ENCODE results near the gene PRKN. TPM values are rescaled to one million over a fixed set of nuclear protein-coding genes. Genes with fewer than 3 reads are reported as not detected.

PRKN gene
- total and polyA plus RNA-seq, 2 donors (not counting 3 experiments of a cell fraction or from before 2014, with no cell fraction given) = 0.06 TPM; not detected in 1

DNA sequence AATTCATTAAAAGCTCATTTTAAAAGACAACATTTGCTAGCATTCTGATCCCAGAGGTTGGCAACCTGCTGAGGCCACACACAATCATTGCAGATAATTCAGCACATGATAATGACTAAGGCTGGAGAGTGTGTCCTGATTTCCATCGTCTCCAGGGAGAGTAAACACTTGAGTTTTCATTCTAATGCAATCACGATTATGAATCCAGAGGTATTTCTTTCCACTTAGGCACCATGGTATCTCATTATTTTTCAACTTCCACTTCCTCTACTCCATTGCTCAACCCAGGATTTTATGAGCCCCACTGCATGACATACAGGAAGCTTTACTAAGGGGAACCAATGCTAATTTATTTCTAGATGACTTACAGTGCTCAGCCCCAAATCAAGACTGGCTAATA, 1179.9 kb downstream of the PRKN start:
- no peak for TF ChIP-seq EZH2 (IDR thresholded peaks at IDR 0.05; ENCODE audit: borderline replicate concordance, low read depth, low read length, severe bottlenecking)
- TF ChIP-seq GATA2 (IDR thresholded peaks at IDR 0.05; ENCODE audit: insufficient read depth, insufficient read length, low read depth, low read length) = no peak
- TF ChIP-seq, protein P1, sequence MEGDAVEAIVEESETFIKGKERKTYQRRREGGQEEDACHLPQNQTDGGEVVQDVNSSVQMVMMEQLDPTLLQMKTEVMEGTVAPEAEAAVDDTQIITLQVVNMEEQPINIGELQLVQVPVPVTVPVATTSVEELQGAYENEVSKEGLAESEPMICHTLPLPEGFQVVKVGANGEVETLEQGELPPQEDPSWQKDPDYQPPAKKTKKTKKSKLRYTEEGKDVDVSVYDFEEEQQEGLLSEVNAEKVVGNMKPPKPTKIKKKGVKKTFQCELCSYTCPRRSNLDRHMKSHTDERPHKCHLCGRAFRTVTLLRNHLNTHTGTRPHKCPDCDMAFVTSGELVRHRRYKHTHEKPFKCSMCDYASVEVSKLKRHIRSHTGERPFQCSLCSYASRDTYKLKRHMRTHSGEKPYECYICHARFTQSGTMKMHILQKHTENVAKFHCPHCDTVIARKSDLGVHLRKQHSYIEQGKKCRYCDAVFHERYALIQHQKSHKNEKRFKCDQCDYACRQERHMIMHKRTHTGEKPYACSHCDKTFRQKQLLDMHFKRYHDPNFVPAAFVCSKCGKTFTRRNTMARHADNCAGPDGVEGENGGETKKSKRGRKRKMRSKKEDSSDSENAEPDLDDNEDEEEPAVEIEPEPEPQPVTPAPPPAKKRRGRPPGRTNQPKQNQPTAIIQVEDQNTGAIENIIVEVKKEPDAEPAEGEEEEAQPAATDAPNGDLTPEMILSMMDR (IDR thresholded peaks at IDR 0.05; ENCODE audit: extremely low read depth in 1 of 2, insufficient read depth in 1 of 2, low read depth in 1 of 2, low read length in 2 of 2) = no peak
- no peak for TF ChIP-seq FOS (IDR thresholded peaks at IDR 0.05; ENCODE audit: borderline replicate concordance, insufficient read depth, low read length)
- TF ChIP-seq MYC (IDR thresholded peaks at IDR 0.05; ENCODE audit: low read depth, low read length) = no peak
- TF ChIP-seq, protein P2, sequence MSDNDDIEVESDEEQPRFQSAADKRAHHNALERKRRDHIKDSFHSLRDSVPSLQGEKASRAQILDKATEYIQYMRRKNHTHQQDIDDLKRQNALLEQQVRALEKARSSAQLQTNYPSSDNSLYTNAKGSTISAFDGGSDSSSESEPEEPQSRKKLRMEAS (IDR thresholded peaks at IDR 0.05; ENCODE audit: insufficient read depth, insufficient read length) = no peak
- no peak for TF ChIP-seq POLR2A (IDR thresholded peaks at IDR 0.05; ENCODE audit: low read depth, low read length)
- TF ChIP-seq POLR2AphosphoS5 (IDR thresholded peaks at IDR 0.05; ENCODE audit: insufficient read depth, low read depth, low read length) = no peak
- TF ChIP-seq JUN (IDR thresholded peaks at IDR 0.05; ENCODE audit: borderline replicate concordance, insufficient read depth, insufficient read length, low read depth) = no peak
- no peak for DNase-seq (ENCODE audit: low read depth, low spot score)
- no peaks in the 10 kb centered on the region for H3K27me3 ChIP-seq (ENCODE audit: control insufficient read depth in 2 of 2, insufficient read depth in 2 of 2, low read length in 2 of 2)
- POLR2A ChIA-PET = no interaction called here
- no peak overlapping the region for H3K4me3 ChIP-seq (replicated peaks in 1 of 3; ENCODE audit: insufficient read depth in 1 of 3, low read depth in 1 of 3, low read length in 3 of 3)
- intact Hi-C loops (cut with micrococcal nuclease) = no loop called here
- H3K4me1 ChIP-seq (ENCODE audit: control insufficient read depth, extremely low read depth, insufficient read depth, low read length) = no peaks in the 10 kb centered on the region
- H4K20me1 ChIP-seq (replicated peaks; ENCODE audit: control insufficient read depth, extremely low read depth, insufficient read depth, low read length) = no peaks in the 10 kb centered on the region
- FAIRE-seq = no peak
- dilution Hi-C loops (cut with MboI; ENCODE audit: extremely low pct_ligation_motif_present, low sequenced_read_pairs) = no loop called here
- CTCF ChIA-PET = interaction anchor here (1.0 kb wide), 1 partner anchor 8 kb away, joined by 3 read pairs; no protein-coding TSS in a partner anchor
- H2AFZ ChIP-seq (ENCODE audit: low read depth, low read length) = no peak overlapping the region
- H3K9me1 ChIP-seq (replicated peaks; ENCODE audit: control insufficient read depth, extremely low read depth, insufficient read depth, low read length) = no peaks in the 10 kb centered on the region
- H3K9me3 ChIP-seq (replicated peaks; ENCODE audit: control insufficient read depth, insufficient read depth, low read length) = no peaks in the 10 kb centered on the region
- no peak overlapping the region for H3K4me2 ChIP-seq (ENCODE audit: insufficient read depth, low read length)
- no TSS peak for BruUV-seq (replicated peaks)
- no peak overlapping the region for H3K9ac ChIP-seq (replicated peaks; ENCODE audit: extremely low read depth, insufficient read depth, low read length)
- H3K36me3 ChIP-seq (ENCODE audit: control insufficient read depth in 2 of 2, extremely low read depth in 1 of 2, insufficient read depth in 2 of 2, low read length in 2 of 2) = no peaks in the 10 kb centered on the region
- no peaks in the 10 kb centered on the region for H3K79me2 ChIP-seq (ENCODE audit: control insufficient read depth, insufficient read depth, low read length)
- no peak overlapping the region for H3K27ac ChIP-seq (ENCODE audit: insufficient read depth, low read depth, low read length)

Measured in endothelial cell of umbilical vein (primary cell).